ENCODE results near the gene BRD3OS.

DNA sequence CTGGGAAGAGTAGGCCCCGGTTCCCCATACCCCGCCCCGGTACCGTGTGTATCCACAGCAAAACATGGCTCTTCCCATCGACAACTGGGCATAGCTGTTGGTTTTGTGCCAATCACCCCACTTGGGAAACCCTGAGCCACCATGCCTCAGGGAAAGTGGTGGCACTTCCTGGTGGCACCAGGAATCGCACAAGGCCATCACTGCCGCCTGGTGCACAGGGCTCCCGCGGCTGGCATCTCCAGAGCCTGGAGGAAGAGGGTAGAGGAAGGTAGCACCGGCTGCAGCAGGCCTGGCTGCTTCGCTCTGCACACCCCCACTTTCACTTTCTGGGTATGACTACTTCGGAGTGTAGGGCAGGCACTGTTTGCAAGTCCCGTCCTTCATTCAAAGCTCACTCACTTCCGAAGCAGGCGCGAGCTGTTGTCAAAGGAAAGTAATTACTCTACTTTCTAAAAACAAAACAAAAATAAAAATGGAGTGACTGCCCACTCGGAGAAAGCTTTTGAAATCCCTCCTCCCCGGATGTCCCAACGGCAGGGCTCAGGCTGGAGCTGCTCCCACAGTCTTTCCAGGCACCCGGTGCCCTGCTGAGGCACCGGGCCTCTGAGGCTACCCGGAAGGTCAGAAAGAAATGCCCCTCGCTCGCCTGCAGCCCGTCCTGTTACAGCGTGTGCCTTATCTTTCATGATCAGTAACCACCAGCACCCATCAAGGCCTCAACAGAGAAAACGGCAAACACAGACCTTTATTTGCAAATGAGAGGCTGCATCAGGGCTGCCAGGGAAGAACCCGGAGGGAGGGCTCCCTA is 40.5 kb downstream of the BRD3OS start:
- TF ChIP-seq ZNF274 (IDR thresholded peaks at IDR 0.05; ENCODE audit: low read depth, low read length) (no peak), SUZ12 (IDR thresholded peaks at IDR 0.05; ENCODE audit: extremely low read depth, insufficient read depth, insufficient read length) (no peak)

All from NT2/D1 (cell line).